HTR-8/SVneo (cell line): ENCODE results near the gene SLC35E2B.
"Not testable (repeated sequence)": the region's sequence is repeated elsewhere in the genome, so short reads cannot be mapped to it uniquely, and the experiment has no call there.

ENCODE experiments used
- DNase-seq: peaks from one replicate; pipeline ENCODE4 v3.0.0; 2011; ENCODE audit warnings: low spot score, mixed read lengths; ENCODE audit not compliant: insufficient read length
- FAIRE-seq: peaks from 2 replicates; lab custom pipeline; 2011; peaks lifted over from hg19 to GRCh38; lab: Jason Lieb, UNC

The SLC35E2B gene

GRCh38 chr1:1647567-1648241 is 44.9 kb downstream of the SLC35E2B start:
- DNase-seq, FAIRE-seq: not testable (repeated sequence)

GRCh38 chr1:1646326-1646725 is 46.3 kb downstream of the SLC35E2B start:
- FAIRE-seq = peak; percentile 81

GRCh38 chr1:1640711-1641461 is 51.7 kb downstream of the SLC35E2B start:
- DNase-seq = not testable (repeated sequence)

More at GRCh38 chr1:1646326-1646725, 46.3 kb downstream of the SLC35E2B start:
- not testable (repeated sequence) for DNase-seq

GRCh38 chr1:1640081-1640480 is 52.5 kb downstream of the SLC35E2B start:
- not testable (repeated sequence) for FAIRE-seq, DNase-seq

More at GRCh38 chr1:1640711-1641461, 51.7 kb downstream of the SLC35E2B start:
- FAIRE-seq = not testable (repeated sequence)

GRCh38 chr1:1639368-1639767 is 53.2 kb downstream of the SLC35E2B start:
- DNase-seq, FAIRE-seq: not testable (repeated sequence)

GRCh38 chr1:1638528-1638927 is 54.1 kb downstream of the SLC35E2B start:
- not testable (repeated sequence) for DNase-seq, FAIRE-seq

GRCh38 chr1:1637479-1637875 is 55.1 kb downstream of the SLC35E2B start:
- DNase-seq = not testable (repeated sequence)
- FAIRE-seq = peak; percentile 40

- FAIRE-seq, DNase-seq: not testable (repeated sequence)
Measured at GRCh38 chr1:1636621-1637478, 55.7 kb downstream of the SLC35E2B start.

GRCh38 chr1:1634613-1635012 is 58.0 kb downstream of the SLC35E2B start:
- FAIRE-seq, DNase-seq: not testable (repeated sequence)

GRCh38 chr1:1633409-1633808 is 59.2 kb downstream of the SLC35E2B start:
- not testable (repeated sequence) for FAIRE-seq, DNase-seq

- DNase-seq (no peak), FAIRE-seq (no peak)
Measured at GRCh38 chr1:1631782-1632420, 60.7 kb downstream of the SLC35E2B start, which contains the start of gene MMP23B. Gene MMP23B, plus strand, starts transcription at chr1:1632173. Its CDS starts 46 bp downstream, at chr1:1632219.

- no peak for FAIRE-seq
Measured at GRCh38 chr1:1630965-1631781, 61.4 kb downstream of the SLC35E2B start.

GRCh38 chr1:1630191-1630964 is 62.2 kb downstream of the SLC35E2B start:
- FAIRE-seq (no peak), DNase-seq (no peak)

More at GRCh38 chr1:1630965-1631781, 61.4 kb downstream of the SLC35E2B start:
- DNase-seq = no peak

- FAIRE-seq = no peak
- DNase-seq = no peak
Measured at GRCh38 chr1:1629430-1630190, 63.0 kb downstream of the SLC35E2B start.

GRCh38 chr1:1628754-1629429 is 63.7 kb downstream of the SLC35E2B start:
- FAIRE-seq = no peak
- DNase-seq = no peak

GRCh38 chr1:1627829-1628753 is 64.5 kb downstream of the SLC35E2B start:
- no peak for DNase-seq
- no peak for FAIRE-seq
